Gastrocnemius medialis (tissue), 4 donors: ENCODE measurements around the gene MTA2.

Experiments used
- POLR2A ChIP-seq, 2 donors: fragments of 450-650 bp; IDR thresholded peaks; one replicate each; pipeline ENCODE4 v1.6.1; 2017; ENCODE audit warnings: antibody characterized with exemption in 2 of 2, mild to moderate bottlenecking in 2 of 2, moderate library complexity in 2 of 2
- TF ChIP-seq, protein P1 (sequence below), 5 experiments: fragments of 450-650 bp in 3 of 5; fragments of 200-600 bp in 2 of 5; sonication (generic) in 2 of 5; IDR thresholded peaks in 4 of 5; conservative IDR thresholded peaks in 1 of 5; 1 replicate in 4 of 5; 2 replicates in 1 of 5; pipeline ENCODE4 v1.5.1; 2016 to 2019; ENCODE audit warnings: antibody characterized with exemption in 5 of 5, mild to moderate bottlenecking in 3 of 5, moderate library complexity in 3 of 5

DNA sequence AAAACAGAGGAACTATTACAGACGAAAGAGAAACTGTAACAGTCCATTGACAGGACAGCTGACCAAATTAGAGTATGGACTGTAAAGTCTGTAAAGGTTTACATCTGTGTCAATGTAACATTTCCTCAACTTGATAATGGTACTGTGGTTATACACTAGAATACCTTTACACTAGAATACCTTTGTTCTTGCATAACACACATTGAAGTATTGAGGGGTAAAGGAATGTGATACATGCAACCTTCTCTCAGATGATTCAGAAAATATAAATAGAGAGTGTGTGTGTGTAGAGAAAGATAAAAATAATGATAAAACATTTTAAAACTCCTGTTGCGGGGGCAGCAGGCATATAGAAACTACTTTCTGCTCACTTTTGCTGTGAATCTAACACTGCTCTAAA is 22.4 kb downstream of the MTA2 start:
- TF ChIP-seq, protein P1, sequence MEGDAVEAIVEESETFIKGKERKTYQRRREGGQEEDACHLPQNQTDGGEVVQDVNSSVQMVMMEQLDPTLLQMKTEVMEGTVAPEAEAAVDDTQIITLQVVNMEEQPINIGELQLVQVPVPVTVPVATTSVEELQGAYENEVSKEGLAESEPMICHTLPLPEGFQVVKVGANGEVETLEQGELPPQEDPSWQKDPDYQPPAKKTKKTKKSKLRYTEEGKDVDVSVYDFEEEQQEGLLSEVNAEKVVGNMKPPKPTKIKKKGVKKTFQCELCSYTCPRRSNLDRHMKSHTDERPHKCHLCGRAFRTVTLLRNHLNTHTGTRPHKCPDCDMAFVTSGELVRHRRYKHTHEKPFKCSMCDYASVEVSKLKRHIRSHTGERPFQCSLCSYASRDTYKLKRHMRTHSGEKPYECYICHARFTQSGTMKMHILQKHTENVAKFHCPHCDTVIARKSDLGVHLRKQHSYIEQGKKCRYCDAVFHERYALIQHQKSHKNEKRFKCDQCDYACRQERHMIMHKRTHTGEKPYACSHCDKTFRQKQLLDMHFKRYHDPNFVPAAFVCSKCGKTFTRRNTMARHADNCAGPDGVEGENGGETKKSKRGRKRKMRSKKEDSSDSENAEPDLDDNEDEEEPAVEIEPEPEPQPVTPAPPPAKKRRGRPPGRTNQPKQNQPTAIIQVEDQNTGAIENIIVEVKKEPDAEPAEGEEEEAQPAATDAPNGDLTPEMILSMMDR (IDR thresholded peaks at IDR 0.05 in 4 of 5, conservative IDR thresholded peaks at IDR 0.05 in 1 of 5) = no peak
- no peak for TF ChIP-seq POLR2A (IDR thresholded peaks at IDR 0.05)
